ENCODE results near the gene ASB6. TPM values are rescaled to one million over a fixed set of nuclear protein-coding genes. Genes with fewer than 3 reads are reported as not detected.

The ASB6 gene
- total RNA-seq, 1 experiment from 2014 or later: 19.1 TPM

GRCh38 chr9:129654554-129655040 lies 12.6 kb upstream of the ASB6 start:
- Histone ChIP-seq H3K79me2 (ENCODE audit: low read length) (no peaks in the 10 kb centered on the region), H3K4me1 (ENCODE audit: insufficient read depth, low read length) (peaks cover 12% of the 10 kb centered on the region), H3K4me3 (ENCODE audit: low read length) (no peak overlapping the region), H3K27ac (ENCODE audit: low read length) (no peak overlapping the region), H4K20me1 (ENCODE audit: low read length) (no peaks in the 10 kb centered on the region), H2AFZ (ENCODE audit: low read length) (no peak overlapping the region), H3K9ac (ENCODE audit: low read length) (no peak overlapping the region), H3K4me2 (ENCODE audit: low read length) (no peak overlapping the region), H3K36me3 (ENCODE audit: low read depth, low read length) (no peaks in the 10 kb centered on the region), H3K9me2 (replicated peaks; ENCODE audit: low read length) (no peaks in the 10 kb centered on the region), H3K27me3 (ENCODE audit: low read length) (no peaks in the 10 kb centered on the region), H3F3A (ENCODE audit: low read length, unreplicated experiment) (no peaks in the 10 kb centered on the region), H3K9me3 (ENCODE audit: low read length) (no peaks in the 10 kb centered on the region)
- CTCF ChIA-PET: no interaction called here
- intact Hi-C loops (cut with micrococcal nuclease): no loop called here
- TF ChIP-seq EZH2 (IDR thresholded peaks at IDR 0.05; ENCODE audit: low read length, unreplicated experiment) (no peak), EZH2phosphoT487 (IDR thresholded peaks at IDR 0.05; ENCODE audit: borderline replicate concordance, low read length) (no peak)
- TF ChIP-seq, protein P1, sequence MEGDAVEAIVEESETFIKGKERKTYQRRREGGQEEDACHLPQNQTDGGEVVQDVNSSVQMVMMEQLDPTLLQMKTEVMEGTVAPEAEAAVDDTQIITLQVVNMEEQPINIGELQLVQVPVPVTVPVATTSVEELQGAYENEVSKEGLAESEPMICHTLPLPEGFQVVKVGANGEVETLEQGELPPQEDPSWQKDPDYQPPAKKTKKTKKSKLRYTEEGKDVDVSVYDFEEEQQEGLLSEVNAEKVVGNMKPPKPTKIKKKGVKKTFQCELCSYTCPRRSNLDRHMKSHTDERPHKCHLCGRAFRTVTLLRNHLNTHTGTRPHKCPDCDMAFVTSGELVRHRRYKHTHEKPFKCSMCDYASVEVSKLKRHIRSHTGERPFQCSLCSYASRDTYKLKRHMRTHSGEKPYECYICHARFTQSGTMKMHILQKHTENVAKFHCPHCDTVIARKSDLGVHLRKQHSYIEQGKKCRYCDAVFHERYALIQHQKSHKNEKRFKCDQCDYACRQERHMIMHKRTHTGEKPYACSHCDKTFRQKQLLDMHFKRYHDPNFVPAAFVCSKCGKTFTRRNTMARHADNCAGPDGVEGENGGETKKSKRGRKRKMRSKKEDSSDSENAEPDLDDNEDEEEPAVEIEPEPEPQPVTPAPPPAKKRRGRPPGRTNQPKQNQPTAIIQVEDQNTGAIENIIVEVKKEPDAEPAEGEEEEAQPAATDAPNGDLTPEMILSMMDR (conservative IDR thresholded peaks at IDR 0.05; ENCODE audit: low read depth, low read length): no peak
- no peak for ATAC-seq
- BruUV-seq (replicated peaks): no TSS peak
- POLR2A ChIA-PET (ENCODE audit: unreplicated experiment): no interaction called here
- no peak for DNase-seq

DNA sequence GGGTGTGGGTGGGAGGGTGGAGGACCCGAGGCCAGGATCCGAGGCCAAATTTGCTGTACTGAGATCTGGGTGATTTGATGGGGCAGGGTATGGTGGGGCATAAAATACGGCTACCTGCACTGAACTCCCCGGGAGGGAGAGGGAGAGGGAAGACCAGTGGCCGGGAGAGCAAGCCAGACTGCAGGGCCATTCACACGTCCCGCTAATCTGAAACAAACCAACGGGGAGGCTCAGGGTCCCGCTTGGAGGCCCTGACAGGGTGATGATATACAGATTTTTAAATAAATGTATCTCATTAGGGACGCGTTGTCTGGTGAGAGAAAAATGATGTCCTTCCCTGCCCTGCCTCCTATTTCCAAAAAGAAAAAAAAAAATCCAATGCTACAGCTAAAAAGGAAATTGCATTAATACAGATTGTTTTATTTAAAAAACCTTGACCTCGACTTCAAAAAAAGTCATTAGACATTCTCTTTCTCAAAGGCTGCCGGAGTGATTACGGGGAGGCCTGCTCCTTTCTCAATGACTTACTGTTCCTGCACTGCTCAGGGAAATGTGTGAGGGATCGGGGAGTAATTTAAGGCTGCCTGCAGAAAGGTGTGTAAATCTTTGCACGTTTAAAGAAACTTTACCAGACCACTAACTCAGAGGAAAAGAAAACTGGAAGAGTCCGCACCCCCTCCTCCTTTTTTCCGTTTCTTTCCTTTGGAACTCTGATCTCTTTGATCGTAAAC lies 12.0 kb upstream of the ASB6 start:
- no peaks in the 10 kb centered on the region for H4K20me1 ChIP-seq (ENCODE audit: low read length)
- POLR2A ChIA-PET (ENCODE audit: unreplicated experiment): no interaction called here
- DNase-seq (no peak), ATAC-seq (no peak)
- CTCF ChIA-PET: no interaction called here
- no peaks in the 10 kb centered on the region for H3K36me3 ChIP-seq (ENCODE audit: low read depth, low read length)
- H3K4me3 ChIP-seq (ENCODE audit: low read length): no peak overlapping the region
- H3K4me2 ChIP-seq (ENCODE audit: low read length): no peak overlapping the region
- no peaks in the 10 kb centered on the region for H3K79me2 ChIP-seq (ENCODE audit: low read length)
- TF ChIP-seq, protein P1 (conservative IDR thresholded peaks at IDR 0.05; ENCODE audit: low read depth, low read length): no peak
- TF ChIP-seq EZH2phosphoT487 (IDR thresholded peaks at IDR 0.05; ENCODE audit: borderline replicate concordance, low read length) (no peak), EZH2 (IDR thresholded peaks at IDR 0.05; ENCODE audit: low read length, unreplicated experiment) (no peak)
- no peak overlapping the region for H3K27ac ChIP-seq (ENCODE audit: low read length)
- no peak overlapping the region for H3K9ac ChIP-seq (ENCODE audit: low read length)
- no peaks in the 10 kb centered on the region for H3K9me2 ChIP-seq (replicated peaks; ENCODE audit: low read length)
- no peaks in the 10 kb centered on the region for H3K27me3 ChIP-seq (ENCODE audit: low read length)
- no peak overlapping the region for H2AFZ ChIP-seq (ENCODE audit: low read length)
- no peaks in the 10 kb centered on the region for H3K9me3 ChIP-seq (ENCODE audit: low read length)
- no peaks in the 10 kb centered on the region for H3F3A ChIP-seq (ENCODE audit: low read length, unreplicated experiment)
- intact Hi-C loops (cut with micrococcal nuclease): no loop called here
- no TSS peak for BruUV-seq (replicated peaks)
- peaks cover 12% of the 10 kb centered on the region for H3K4me1 ChIP-seq (ENCODE audit: insufficient read depth, low read length)

GRCh38 chr9:129650680-129651235 lies 8.8 kb upstream of the ASB6 start:
- ChIA-PET POLR2A (ENCODE audit: unreplicated experiment) (no interaction called here), CTCF (no interaction called here)
- H3K36me3 ChIP-seq (ENCODE audit: low read depth, low read length): no peaks in the 10 kb centered on the region
- H3K4me3 ChIP-seq (ENCODE audit: low read length): no peak overlapping the region
- no peak overlapping the region for H3K27ac ChIP-seq (ENCODE audit: low read length)
- H3K9ac ChIP-seq (ENCODE audit: low read length): no peak overlapping the region
- no peaks in the 10 kb centered on the region for H3F3A ChIP-seq (ENCODE audit: low read length, unreplicated experiment)
- H3K79me2 ChIP-seq (ENCODE audit: low read length): no peaks in the 10 kb centered on the region
- H2AFZ ChIP-seq (ENCODE audit: low read length): no peak overlapping the region
- no peaks in the 10 kb centered on the region for H3K9me2 ChIP-seq (replicated peaks; ENCODE audit: low read length)
- DNase-seq: no peak
- H3K4me2 ChIP-seq (ENCODE audit: low read length): no peak overlapping the region
- ATAC-seq: no peak
- intact Hi-C loops (cut with micrococcal nuclease): no loop called here
- no peaks in the 10 kb centered on the region for H3K27me3 ChIP-seq (ENCODE audit: low read length)
- no peaks in the 10 kb centered on the region for H4K20me1 ChIP-seq (ENCODE audit: low read length)
- TF ChIP-seq EZH2phosphoT487 (IDR thresholded peaks at IDR 0.05; ENCODE audit: borderline replicate concordance, low read length) (no peak), EZH2 (IDR thresholded peaks at IDR 0.05; ENCODE audit: low read length, unreplicated experiment) (no peak)
- TF ChIP-seq, protein P1 (conservative IDR thresholded peaks at IDR 0.05; ENCODE audit: low read depth, low read length): no peak
- no peaks in the 10 kb centered on the region for H3K4me1 ChIP-seq (ENCODE audit: insufficient read depth, low read length)
- no peaks in the 10 kb centered on the region for H3K9me3 ChIP-seq (ENCODE audit: low read length)
- BruUV-seq (replicated peaks): no TSS peak
